DOHH2 (cell line): ENCODE measurements around the gene SRRM2.

Experiments used
- H3F3A ChIP-seq: fragments of 200-600 bp; sonication (generic), shearing (Covaris generic); 2 replicates; pipeline ENCODE4 v1.6.0; 2016; ENCODE audit warnings: antibody characterized with exemption, mild to moderate bottlenecking; ENCODE audit not compliant: control insufficient read depth, insufficient read depth
- H3K27ac ChIP-seq: fragments of 200-600 bp; sonication (generic); 2 replicates; pipeline ENCODE4 v1.5.1; 2014; ENCODE audit warnings: low read depth, mild to moderate bottlenecking, low read length, moderate library complexity
- H3K27me3 ChIP-seq: fragments of 200-600 bp; sonication (generic); 2 replicates; pipeline ENCODE4 v1.6.1; 2014; ENCODE audit warnings: mild to moderate bottlenecking, low read length, mixed read lengths; ENCODE audit not compliant: control insufficient read depth
- H3K36me3 ChIP-seq: fragments of 200-600 bp; sonication (generic); 2 replicates; pipeline ENCODE4 v1.6.1; 2014; ENCODE audit warnings: mild to moderate bottlenecking, low read length, moderate library complexity, mixed read lengths; ENCODE audit not compliant: control insufficient read depth
- H3K4me1 ChIP-seq: fragments of 200-600 bp; sonication (generic); 2 replicates; pipeline ENCODE4 v1.6.1; 2014; ENCODE audit warnings: mild to moderate bottlenecking, low read length, mixed read lengths; ENCODE audit not compliant: control insufficient read depth
- H3K4me2 ChIP-seq: fragments of 200-600 bp; sonication (generic); 2 replicates; pipeline ENCODE4 v1.6.0; 2014; ENCODE audit warnings: mild to moderate bottlenecking, low read length, moderate library complexity
- H3K4me3 ChIP-seq: fragments of 200-600 bp; sonication (generic); 2 replicates; pipeline ENCODE4 v1.5.1; 2014; ENCODE audit warnings: mild to moderate bottlenecking, low read length, mixed read lengths
- H3K79me2 ChIP-seq: fragments of 200-600 bp; sonication (generic); 2 replicates; pipeline ENCODE4 v1.6.1; 2014; ENCODE audit warnings: mild to moderate bottlenecking, low read length, mixed read lengths; ENCODE audit not compliant: control insufficient read depth
- H3K9me2 ChIP-seq: fragments of 200-600 bp; sonication (generic); replicated peaks from 2 replicates; pipeline ENCODE4 v1.6.1; 2014; ENCODE audit warnings: mild to moderate bottlenecking, low read length, mixed read lengths; ENCODE audit not compliant: control insufficient read depth
- H3K9me3 ChIP-seq: fragments of 200-600 bp; sonication (generic); 2 replicates; pipeline ENCODE4 v1.6.1; 2014; ENCODE audit warnings: antibody characterized with exemption, low read length, mixed read lengths; ENCODE audit not compliant: control insufficient read depth, insufficient read depth
- H4K20me1 ChIP-seq: fragments of 200-600 bp; sonication (generic); 2 replicates; pipeline ENCODE4 v1.6.0; 2014; ENCODE audit warnings: low read depth, mild to moderate bottlenecking, antibody characterized with exemption, low read length, moderate library complexity; ENCODE audit not compliant: control insufficient read depth, insufficient read depth
- CTCF ChIP-seq: fragments of 200-600 bp; sonication (generic); IDR thresholded peaks from one replicate; pipeline ENCODE4 v1.5.1; 2014; ENCODE audit warnings: antibody characterized with exemption, mild to moderate bottlenecking, low read depth, low read length; ENCODE audit not compliant: poor library complexity, severe bottlenecking
- EZH2phosphoT487 ChIP-seq: fragments of 200-600 bp; sonication (generic); IDR thresholded peaks from 2 replicates; pipeline ENCODE4 v1.6.1; 2017; ENCODE audit warnings: borderline replicate concordance, mild to moderate bottlenecking, antibody characterized with exemption, low read length, moderate library complexity, mixed read lengths

The SRRM2 gene

GRCh38 chr16:2765462-2766404, 13.3 kb downstream of the SRRM2 start:
- no peaks in the 10 kb centered on the region for H3K27me3 ChIP-seq
- H3K9me3 ChIP-seq: no peaks in the 10 kb centered on the region
- H4K20me1 ChIP-seq: peaks cover 16% of the 10 kb centered on the region; the same call in 1 of the 2 replicates
- no peak overlapping the region for H3K27ac ChIP-seq
- no peak overlapping the region for H3K4me3 ChIP-seq
- peaks cover 76% of the 10 kb centered on the region for H3K79me2 ChIP-seq
- H3K9me2 ChIP-seq: no peaks in the 10 kb centered on the region
- no peak overlapping the region for H3K4me2 ChIP-seq
- peaks cover 100% of the 10 kb centered on the region for H3K36me3 ChIP-seq
- TF ChIP-seq CTCF (no peak), EZH2phosphoT487 (no peak)
- H3K4me1 ChIP-seq: no peaks in the 10 kb centered on the region
- H3F3A ChIP-seq: peaks cover 16% of the 10 kb centered on the region

GRCh38 chr16:2766430-2767139, 14.1 kb downstream of the SRRM2 start:
- H3K4me3 ChIP-seq: no peak overlapping the region
- TF ChIP-seq CTCF: no peak
- no peak for TF ChIP-seq EZH2phosphoT487
- H3K9me3 ChIP-seq: no peaks in the 10 kb centered on the region
- no peaks in the 10 kb centered on the region for H3K27me3 ChIP-seq
- H4K20me1 ChIP-seq: peaks cover 16% of the 10 kb centered on the region; the same call in 1 of the 2 replicates
- no peaks in the 10 kb centered on the region for H3K4me1 ChIP-seq
- H3K79me2 ChIP-seq: peaks cover 71% of the 10 kb centered on the region
- no peaks in the 10 kb centered on the region for H3K9me2 ChIP-seq
- H3K4me2 ChIP-seq: no peak overlapping the region
- H3F3A ChIP-seq: peaks cover 19% of the 10 kb centered on the region
- peaks cover 100% of the 10 kb centered on the region for H3K36me3 ChIP-seq
- H3K27ac ChIP-seq: no peak overlapping the region

- Histone ChIP-seq H3K27ac (no peak overlapping the region), H4K20me1 (peaks cover 11% of the 10 kb centered on the region; the same call in 1 of the 2 replicates), H3K4me3 (no peak overlapping the region), H3K4me1 (no peaks in the 10 kb centered on the region), H3K79me2 (peaks cover 68% of the 10 kb centered on the region), H3K27me3 (no peaks in the 10 kb centered on the region), H3K4me2 (no peak overlapping the region), H3F3A (peaks cover 24% of the 10 kb centered on the region), H3K9me2 (no peaks in the 10 kb centered on the region), H3K9me3 (no peaks in the 10 kb centered on the region), H3K36me3 (peaks cover 100% of the 10 kb centered on the region)
- TF ChIP-seq EZH2phosphoT487: no peak
- TF ChIP-seq CTCF: no peak
Measured at GRCh38 chr16:2767140-2767731, 14.8 kb downstream of the SRRM2 start.
